Chondrocyte (in vitro differentiated cells): ENCODE results near the gene CABP4. TPM values are rescaled to one million over a fixed set of nuclear protein-coding genes. Genes with fewer than 3 reads are reported as not detected.

Experiments
- DNase-seq: peaks from one replicate; pipeline ENCODE4 v3.0.0; 2021; ENCODE audit warnings: mixed read lengths, low spot score
- H3K27ac Mint-ChIP-seq: one replicate; pipeline ENCODE4 v1.8.0; 2021; ENCODE audit warnings: mild to moderate bottlenecking, moderate library complexity, mixed read lengths; ENCODE audit not compliant: unreplicated experiment
- H3K27me3 Mint-ChIP-seq: 2 replicates; pipeline ENCODE4 v1.8.0; 2021; ENCODE audit warnings: low read depth, mixed read lengths
- H3K36me3 Mint-ChIP-seq: 2 replicates; pipeline ENCODE4 v1.8.0; 2021; ENCODE audit warnings: low read depth, mixed read lengths
- H3K4me1 Mint-ChIP-seq: 2 replicates; pipeline ENCODE4 v1.8.0; 2021; ENCODE audit warnings: low read depth, mild to moderate bottlenecking, mixed read lengths
- H3K4me3 Mint-ChIP-seq: one replicate; pipeline ENCODE4 v1.8.0; 2021; ENCODE audit warnings: mild to moderate bottlenecking, moderate library complexity, mixed read lengths; ENCODE audit not compliant: unreplicated experiment
- H3K9me3 Mint-ChIP-seq: 2 replicates; pipeline ENCODE4 v1.8.0; 2021; ENCODE audit warnings: low read depth, mixed read lengths
- CTCF ChIP-seq: fragments of 200-600 bp; sonication (generic); IDR thresholded peaks from 2 replicates; pipeline ENCODE4 v1.5.0; 2021; ENCODE audit warnings: antibody characterized with exemption, mild to moderate bottlenecking, moderate library complexity
- total RNA-seq: library from RNA; stranded (reverse); gene quantifications from 3 replicates; pipeline ENCODE4 v1.2.1, GENCODE V29; 2021

The CABP4 gene
- total RNA-seq, 1 donor from 2014 or later, result not detected

- peak; percentile 93 for DNase-seq
- Mint-ChIP-seq H3K27me3 (no peaks in the 10 kb centered on the region), H3K36me3 (no peaks in the 10 kb centered on the region), H3K4me3 (no peak overlapping the region), H3K27ac (peak overlapping the region; percentile 17), H3K4me1 (peaks cover 28% of the 10 kb centered on the region), H3K9me3 (no peaks in the 10 kb centered on the region)
- TF ChIP-seq CTCF, result no peak
Measured at GRCh38 chr11:67438158-67438902, 16.8 kb upstream of the CABP4 start.

DNA sequence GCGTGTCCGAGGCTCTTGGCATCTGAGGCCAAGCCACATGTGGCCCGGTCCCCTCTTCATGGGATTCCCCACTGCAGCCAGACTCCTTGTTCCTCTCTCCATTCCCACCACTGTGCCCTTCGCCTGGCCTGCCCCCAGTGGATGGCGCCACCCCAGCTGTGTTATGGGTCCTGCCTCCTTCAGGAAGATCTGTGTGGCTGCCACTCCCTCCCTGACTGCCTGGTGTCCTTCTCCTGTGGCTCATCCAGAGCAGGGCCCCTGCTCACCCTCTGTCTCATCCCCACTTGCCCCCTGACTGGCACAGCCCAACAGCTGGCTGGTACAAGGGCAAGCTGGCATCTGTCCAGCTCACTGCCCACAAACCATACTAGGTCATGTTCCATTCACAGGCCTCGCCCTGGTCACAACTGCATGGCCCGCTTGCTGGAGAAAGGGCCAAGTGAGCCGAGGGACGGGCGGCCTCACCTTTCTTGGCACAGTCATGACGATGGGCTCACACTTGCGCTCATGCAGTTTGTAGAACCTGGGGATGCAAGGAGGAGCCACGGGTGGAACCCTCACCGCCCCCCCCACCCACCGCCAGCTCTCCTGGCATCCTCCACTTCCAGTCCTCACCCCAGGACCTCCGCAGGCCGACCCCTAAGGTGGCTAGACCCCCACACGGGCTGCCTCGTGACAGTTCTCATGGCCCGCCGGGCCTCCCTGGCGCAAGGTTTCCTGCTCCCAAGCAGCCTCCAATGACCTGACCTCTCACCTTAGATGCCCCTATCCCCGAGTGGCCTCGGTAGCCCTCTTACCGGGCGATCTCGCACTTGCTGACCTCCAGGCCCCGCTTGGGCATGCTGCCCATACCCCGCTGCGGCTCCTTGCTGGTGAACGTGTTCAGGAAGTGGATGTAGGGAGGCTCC lies 15.6 kb upstream of the CABP4 start:
- H3K27ac Mint-ChIP-seq, result peak overlapping the region; percentile 54
- peak; percentile 90 for DNase-seq
- H3K27me3 Mint-ChIP-seq, result no peaks in the 10 kb centered on the region
- H3K36me3 Mint-ChIP-seq, result no peaks in the 10 kb centered on the region
- no peaks in the 10 kb centered on the region for H3K9me3 Mint-ChIP-seq
- peaks cover 28% of the 10 kb centered on the region for H3K4me1 Mint-ChIP-seq
- TF ChIP-seq CTCF, result peak; percentile 48
- no peak overlapping the region for H3K4me3 Mint-ChIP-seq

DNA sequence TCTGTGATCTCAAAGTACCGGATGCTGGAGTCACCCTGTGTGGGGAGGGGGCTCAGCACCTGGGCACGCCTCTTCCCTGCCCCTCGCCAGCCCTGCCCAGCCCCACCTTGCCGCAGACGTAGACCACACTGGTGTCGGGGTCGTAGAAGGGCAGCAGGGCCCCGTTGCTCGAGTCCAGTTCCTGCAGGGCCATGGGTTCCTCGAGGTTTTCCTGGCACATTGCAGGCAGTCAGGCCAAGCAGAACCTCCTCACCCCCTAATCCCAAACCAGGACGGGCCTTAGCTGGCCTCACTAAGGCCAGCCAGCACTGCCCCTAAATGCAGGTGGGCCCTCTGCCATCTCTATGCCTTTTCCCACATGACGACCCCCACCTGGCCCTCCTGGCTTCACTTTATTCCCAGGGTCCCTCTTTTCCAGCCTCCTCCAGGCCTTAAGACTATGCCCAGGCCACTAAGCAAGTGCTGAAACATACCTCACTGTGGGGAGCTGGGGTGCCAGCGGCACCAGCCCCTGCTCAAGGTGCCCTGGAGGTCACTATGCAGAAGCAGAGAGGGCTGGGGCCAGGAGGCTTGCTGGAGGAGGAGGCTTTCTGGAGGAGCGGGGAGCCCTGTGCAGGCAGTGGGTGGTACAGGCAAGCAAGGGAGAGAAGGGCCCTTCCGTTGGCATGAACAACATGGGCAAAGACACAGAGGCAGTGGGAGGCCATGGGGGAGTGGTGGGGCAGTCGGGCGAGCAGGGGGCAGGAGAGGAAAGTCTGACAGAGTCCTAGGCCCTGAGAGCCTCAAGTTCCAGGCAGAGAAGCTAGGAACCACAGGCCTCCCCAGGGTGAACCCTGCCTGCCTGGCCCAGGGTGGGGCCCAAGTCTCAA lies 14.7 kb upstream of the CABP4 start:
- peak overlapping the region; percentile 54 for H3K27ac Mint-ChIP-seq
- no peak overlapping the region for H3K4me3 Mint-ChIP-seq
- peaks cover 28% of the 10 kb centered on the region for H3K4me1 Mint-ChIP-seq
- no peak for TF ChIP-seq CTCF
- no peaks in the 10 kb centered on the region for H3K27me3 Mint-ChIP-seq
- H3K36me3 Mint-ChIP-seq, result no peaks in the 10 kb centered on the region
- H3K9me3 Mint-ChIP-seq, result no peaks in the 10 kb centered on the region
- no peak for DNase-seq

- Mint-ChIP-seq H3K4me1 (peaks cover 28% of the 10 kb centered on the region), H3K4me3 (no peak overlapping the region), H3K27me3 (no peaks in the 10 kb centered on the region), H3K9me3 (no peaks in the 10 kb centered on the region), H3K36me3 (no peaks in the 10 kb centered on the region), H3K27ac (peak overlapping the region; percentile 45)
- no peak for TF ChIP-seq CTCF
- no peak for DNase-seq
Measured at GRCh38 chr11:67441098-67441563, 14.0 kb upstream of the CABP4 start.
